Mesenchymal stem cell (in vitro differentiated cells and primary cell): ENCODE data around the gene FNDC4.

Experiments
- DNase-seq: peaks from one replicate; pipeline ENCODE4 v3.0.0-alpha.2; 2013
- H2AFZ ChIP-seq: one replicate; pipeline ENCODE4 v1.6.1; 2013; ENCODE audit warnings: low read depth, mild to moderate bottlenecking, control low read depth, inconsistent platforms, low read length, moderate library complexity
- H2AK5ac ChIP-seq: 2 replicates; pipeline ENCODE4 v1.6.1; 2013; ENCODE audit warnings: low read length, moderate library complexity, mild to moderate bottlenecking, inconsistent platforms; ENCODE audit not compliant: severe bottlenecking
- H2BK120ac ChIP-seq: one replicate; pipeline ENCODE4 v1.6.1; 2013; ENCODE audit warnings: low read depth, mild to moderate bottlenecking, inconsistent platforms, low read length, moderate library complexity
- H2BK12ac ChIP-seq, 2 experiments: one replicate each; pipeline ENCODE4 v1.6.1; 2013; ENCODE audit warnings: inconsistent platforms in 2 of 2, low read length in 2 of 2, mild to moderate bottlenecking in 2 of 2, moderate library complexity in 2 of 2, control low read depth in 1 of 2
- H2BK15ac ChIP-seq: one replicate; pipeline ENCODE4 v1.6.1; 2013; ENCODE audit warnings: mild to moderate bottlenecking, low read depth, inconsistent platforms; ENCODE audit not compliant: poor library complexity, severe bottlenecking
- H2BK5ac ChIP-seq: 2 replicates; pipeline ENCODE4 v1.6.1; 2013; ENCODE audit warnings: low read depth, mild to moderate bottlenecking, low read length, control low read depth, inconsistent platforms; ENCODE audit not compliant: poor library complexity, severe bottlenecking
- H3K14ac ChIP-seq, 2 experiments: one replicate each; pipeline ENCODE4 v1.6.1; 2013; ENCODE audit warnings: inconsistent platforms in 2 of 2, low read length in 2 of 2, control low read depth in 1 of 2, mild to moderate bottlenecking in 1 of 2, moderate library complexity in 1 of 2
- H3K18ac ChIP-seq, 2 experiments: one replicate each; pipeline ENCODE4 v1.6.1; 2013; ENCODE audit warnings: inconsistent platforms in 2 of 2, low read length in 2 of 2, control low read depth in 1 of 2, low read depth in 1 of 2, mild to moderate bottlenecking in 1 of 2
- H3K23ac ChIP-seq, 2 experiments: one replicate each; pipeline ENCODE4 v1.6.1; 2013; ENCODE audit warnings: inconsistent platforms in 2 of 2, low read length in 2 of 2, mild to moderate bottlenecking in 2 of 2, moderate library complexity in 2 of 2, control low read depth in 1 of 2
- H3K27ac ChIP-seq: 2 replicates; pipeline ENCODE4 v1.5.1; 2013; ENCODE audit warnings: mild to moderate bottlenecking, moderate library complexity, low read length, control low read depth, inconsistent platforms; ENCODE audit not compliant: poor library complexity, severe bottlenecking
- H3K27me3 ChIP-seq, 2 experiments: 2 replicates each; pipeline versions ENCODE4 v1.6.1 to v1.7.0; 2013; ENCODE audit warnings: low read length in 2 of 2, mild to moderate bottlenecking in 2 of 2, moderate library complexity in 2 of 2, control low read depth in 1 of 2, inconsistent platforms in 1 of 2; ENCODE audit not compliant: control insufficient read depth in 1 of 2, insufficient read depth in 1 of 2
- H3K36me3 ChIP-seq, 2 experiments: 2 replicates each; pipeline versions ENCODE4 v1.6.1 to v1.7.0; 2013; ENCODE audit warnings: low read length in 2 of 2, control low read depth in 1 of 2, inconsistent platforms in 1 of 2, low read depth in 1 of 2, mild to moderate bottlenecking in 1 of 2; ENCODE audit not compliant: insufficient read depth in 2 of 2, control insufficient read depth in 1 of 2
- H3K4ac ChIP-seq, 2 experiments: one replicate each; pipeline ENCODE4 v1.6.1; 2013; ENCODE audit warnings: inconsistent platforms in 2 of 2, low read length in 2 of 2, mild to moderate bottlenecking in 2 of 2, moderate library complexity in 2 of 2, control low read depth in 1 of 2, low read depth in 1 of 2
- H3K4me1 ChIP-seq: 2 replicates; pipeline ENCODE4 v1.6.1; 2013; ENCODE audit warnings: low read depth, low read length, control low read depth; ENCODE audit not compliant: control insufficient read depth, insufficient read depth
- H3K4me2 ChIP-seq: 2 replicates; pipeline ENCODE4 v1.6.1; 2013; ENCODE audit warnings: low read length, mild to moderate bottlenecking, inconsistent platforms; ENCODE audit not compliant: poor library complexity, severe bottlenecking
- H3K4me3 ChIP-seq, 2 experiments: 2 replicates each; pipeline versions ENCODE4 v1.5.1 to v1.7.0; 2013; ENCODE audit warnings: low read length in 2 of 2, mild to moderate bottlenecking in 2 of 2, control low read depth in 1 of 2, low read depth in 1 of 2; ENCODE audit not compliant: insufficient read depth in 1 of 2
- H3K79me1 ChIP-seq: replicated peaks from 2 replicates; pipeline ENCODE4 v1.6.1; 2013; ENCODE audit warnings: mild to moderate bottlenecking, control low read depth, low read length, inconsistent platforms; ENCODE audit not compliant: poor library complexity, severe bottlenecking
- H3K9ac ChIP-seq: 2 replicates; pipeline ENCODE4 v1.7.0; 2013; ENCODE audit warnings: mild to moderate bottlenecking, low read length, moderate library complexity
- H3K9me3 ChIP-seq: 2 replicates; pipeline ENCODE4 v1.7.0; 2013; ENCODE audit warnings: mild to moderate bottlenecking, low read length; ENCODE audit not compliant: control insufficient read depth
- H4K8ac ChIP-seq: one replicate; pipeline ENCODE4 v1.6.1; 2013; ENCODE audit warnings: inconsistent platforms, mild to moderate bottlenecking, low read length, moderate library complexity
- H4K91ac ChIP-seq: one replicate; pipeline ENCODE4 v1.6.1; 2013; ENCODE audit warnings: mild to moderate bottlenecking, low read length, inconsistent platforms
- WGBS: methylation state at CpG from one replicate; pipeline ENCODE4 v1.1.7; 2013; ENCODE audit warnings: mixed read lengths; 5-methylcytosine and 5-hydroxymethylcytosine counted together

Gene FNDC4

GRCh38 chr2:27446057-27446456 lies 48.9 kb downstream of the FNDC4 start:
- Histone ChIP-seq H2AK5ac (no peak overlapping the region), H3K4me3 (no peak overlapping the region), H3K4me2 (no peak overlapping the region), H3K27ac (no peak overlapping the region), H3K4me1 (peaks cover 6% of the 10 kb centered on the region), H3K14ac (no peak overlapping the region), H3K9ac (no peak overlapping the region), H2BK5ac (no peak overlapping the region), H4K8ac (no peak overlapping the region), H3K27me3 (no peaks in the 10 kb centered on the region), H3K79me1 (no peaks in the 10 kb centered on the region), H3K36me3 (peaks cover 54 to 71% of the 10 kb centered on the region in 2 experiments), H3K9me3 (no peaks in the 10 kb centered on the region), H3K18ac (no peak overlapping the region), H4K91ac (no peak overlapping the region), H2BK120ac (no peak overlapping the region), H2BK12ac (no peak overlapping the region), H3K4ac (no peak overlapping the region), H2BK15ac (no peak overlapping the region), H2AFZ (no peak overlapping the region), H3K23ac (no peak overlapping the region)
- no peak for DNase-seq
- WGBS: 100% methylated on average over 2 of the region's 3 CpGs

- Histone ChIP-seq H3K9me3 (no peaks in the 10 kb centered on the region), H3K4me1 (peaks cover 6% of the 10 kb centered on the region)
Observed at GRCh38 chr2:27445615-27446014, 49.4 kb downstream of the FNDC4 start.

GRCh38 chr2:27445155-27445554 lies 49.8 kb downstream of the FNDC4 start:
- Histone ChIP-seq H2BK15ac (no peak overlapping the region), H2BK120ac (no peak overlapping the region)
- 95% methylated on average over 8 of the region's 8 CpGs for WGBS

More at GRCh38 chr2:27445615-27446014, 49.4 kb downstream of the FNDC4 start:
- Histone ChIP-seq H3K79me1 (no peaks in the 10 kb centered on the region), H2AFZ (no peak overlapping the region), H3K18ac (no peak overlapping the region), H2AK5ac (no peak overlapping the region), H3K27ac (no peak overlapping the region), H2BK12ac (no peak overlapping the region), H3K4me2 (no peak overlapping the region), H2BK120ac (no peak overlapping the region), H3K4ac (no peak overlapping the region), H2BK5ac (no peak overlapping the region), H3K36me3 (peaks cover 59 to 71% of the 10 kb centered on the region in 2 experiments), H3K23ac (no peak overlapping the region), H2BK15ac (no peak overlapping the region), H4K91ac (no peak overlapping the region), H3K4me3 (no peak overlapping the region), H3K9ac (no peak overlapping the region), H3K27me3 (no peaks in the 10 kb centered on the region), H4K8ac (no peak overlapping the region), H3K14ac (no peak overlapping the region)
- no peak for DNase-seq
- WGBS: 95% methylated on average over 8 of the region's 8 CpGs

GRCh38 chr2:27442920-27443282 lies 52.1 kb downstream of the FNDC4 start:
- H3K4me2 ChIP-seq: no peak overlapping the region
- H3K27ac ChIP-seq: no peak overlapping the region
- H2AFZ ChIP-seq: no peak overlapping the region
- peaks cover 65 to 73% of the 10 kb centered on the region in 2 experiments for H3K36me3 ChIP-seq
- H2BK5ac ChIP-seq: no peak overlapping the region
- H4K91ac ChIP-seq: no peak overlapping the region
- no peaks in the 10 kb centered on the region for H3K9me3 ChIP-seq
- H3K14ac ChIP-seq: no peak overlapping the region
- no peaks in the 10 kb centered on the region for H3K27me3 ChIP-seq
- H2BK12ac ChIP-seq: no peak overlapping the region
- H3K23ac ChIP-seq: no peak overlapping the region
- no peaks in the 10 kb centered on the region for H3K79me1 ChIP-seq
- no peak overlapping the region for H3K4me3 ChIP-seq
- no peak overlapping the region for H4K8ac ChIP-seq
- 94% methylated on average over 6 of the region's 6 CpGs for WGBS
- peak; percentile 11 for DNase-seq
- H3K4ac ChIP-seq: no peak overlapping the region
- H2AK5ac ChIP-seq: no peak overlapping the region
- no peak overlapping the region for H2BK120ac ChIP-seq
- H3K18ac ChIP-seq: no peak overlapping the region
- H3K4me1 ChIP-seq: peaks cover 6% of the 10 kb centered on the region
- H2BK15ac ChIP-seq: peak overlapping the region; percentile 70
- H3K9ac ChIP-seq: no peak overlapping the region

More at GRCh38 chr2:27445155-27445554, 49.8 kb downstream of the FNDC4 start:
- Histone ChIP-seq H3K4me2 (no peak overlapping the region), H3K36me3 (peaks cover 63 to 72% of the 10 kb centered on the region in 2 experiments), H3K18ac (no peak overlapping the region), H3K79me1 (no peaks in the 10 kb centered on the region), H2AK5ac (no peak overlapping the region), H2BK5ac (no peak overlapping the region), H3K27ac (no peak overlapping the region), H2BK12ac (no peak overlapping the region), H3K27me3 (no peaks in the 10 kb centered on the region), H3K23ac (no peak overlapping the region), H3K4ac (no peak overlapping the region), H3K4me3 (no peak overlapping the region), H3K9me3 (no peaks in the 10 kb centered on the region), H3K14ac (no peak overlapping the region), H3K9ac (no peak overlapping the region), H2AFZ (no peak overlapping the region), H3K4me1 (peaks cover 6% of the 10 kb centered on the region), H4K91ac (no peak overlapping the region), H4K8ac (no peak overlapping the region)
- DNase-seq: no peak
